Parietal lobe (tissue), 1 donor: ENCODE measurements around the gene DUOXA2. TPM values are rescaled to one million over a fixed set of nuclear protein-coding genes. Genes with fewer than 3 reads are reported as not detected.

Experiments used
- total RNA-seq: library from RNA; depleted of rRNA; stranded (reverse); fragments of >200 nt; gene quantifications from one replicate; pipeline ENCODE4 v1.2.3, GENCODE V29; 2014

The DUOXA2 gene
- not detected for total RNA-seq

GRCh38 chr15:45114076-45114750 lies at the start of gene DUOXA2, which contains the start of gene DUOX2:
DUOXA2 (plus strand) TSS chr15:45114326; CDS start chr15:45114606, 280 bp downstream.
DUOX2 (minus strand) TSS chr15:45114172; CDS start chr15:45113411, 761 bp downstream.

DNA sequence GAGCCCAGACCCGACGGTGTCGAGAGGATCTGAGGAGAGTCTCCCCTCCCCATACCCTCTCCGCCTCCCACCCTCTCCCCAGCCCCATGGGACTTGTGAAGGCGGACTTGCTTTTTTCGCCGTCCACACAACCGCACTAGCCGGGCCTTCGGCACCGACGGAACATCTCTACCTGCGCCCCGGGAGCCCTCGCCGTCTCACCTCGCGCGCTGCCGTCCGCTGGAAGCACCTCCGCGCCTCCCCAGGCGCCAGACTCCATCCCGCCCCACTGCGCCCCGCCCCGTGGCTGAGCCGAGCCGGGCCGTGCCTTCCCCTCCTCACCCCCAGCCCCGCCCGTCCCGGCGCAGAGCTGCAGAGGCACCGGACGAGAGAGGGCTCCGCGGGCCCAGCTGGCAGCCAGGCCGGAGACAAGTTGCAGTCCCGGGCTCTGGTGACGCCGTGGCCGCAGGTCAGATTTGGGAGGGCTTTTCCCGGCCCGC lies 15.6 kb downstream of the DUOXA2 start, which contains the start of the genes DUOX1 and DUOXA1:
Gene DUOX1 (plus strand): TSS at position 344 of the 479 bp plus-strand sequence. CDS start 1,973 bp downstream, outside the sequence.
Gene DUOXA1 (minus strand): TSS at position 229 of the 479 bp plus-strand sequence. CDS start 6,865 bp downstream, outside the sequence.

Other genes starting within 250 kb of the DUOXA2 start
- not detected for gene TERB2, start 157.6 kb upstream of the DUOXA2 start, total RNA-seq
- gene SORD, start 91.1 kb upstream of the DUOXA2 start, total RNA-seq = 7.8 TPM
- not detected for gene DUOX2, start 154 bp upstream of the DUOXA2 start, total RNA-seq
- gene DUOXA1, start 15.6 kb downstream of the DUOXA2 start, total RNA-seq = not detected
- gene DUOX1, start 15.7 kb downstream of the DUOXA2 start, total RNA-seq = not detected
- 72.0 TPM for gene SHF, start 73.6 kb downstream of the DUOXA2 start, total RNA-seq
- not detected for gene SLC28A2, start 137.9 kb downstream of the DUOXA2 start, total RNA-seq